ENCODE results near the gene CCNL2.

DNA sequence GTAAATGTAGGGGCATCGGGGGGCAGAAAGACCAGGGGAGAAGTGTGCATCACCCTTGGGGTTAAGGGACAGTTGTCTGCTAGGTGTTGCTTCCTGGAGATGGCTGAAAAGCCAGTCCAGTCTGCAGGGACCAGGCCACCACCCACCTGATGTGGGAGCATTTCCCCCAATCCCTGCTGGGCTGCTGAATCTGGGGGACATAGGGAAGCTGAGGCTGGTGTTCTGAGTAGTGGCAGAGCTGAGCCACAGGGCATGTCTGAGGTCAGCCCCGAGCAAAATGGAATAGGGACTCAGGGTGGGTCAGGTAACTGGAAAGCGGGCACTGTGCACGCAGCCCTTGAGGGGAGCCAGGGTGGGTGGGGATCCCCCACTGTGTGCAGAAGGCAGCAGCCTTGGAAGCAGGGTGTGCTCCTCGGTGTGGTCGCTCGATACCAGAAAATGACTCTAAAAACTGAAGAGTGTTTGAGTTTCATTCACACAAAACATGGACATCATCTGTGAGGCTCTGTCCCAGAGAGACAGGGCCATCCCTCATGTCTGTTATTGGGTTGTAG is 2.4 kb upstream of the CCNL2 start:
- no peak for TF ChIP-seq CTCF (IDR thresholded peaks at IDR 0.05; ENCODE audit: low read depth, low read length)
- TF ChIP-seq EZH2phosphoT487 (IDR thresholded peaks at IDR 0.05; ENCODE audit: low read depth): no peak
